Hematopoietic multipotent progenitor cell treated with erythropoietin and hydrocortisone succinate and interleukin-3 and kit ligand, for 17 days (in vitro differentiated cells): ENCODE results near the gene SNAPC2.
"Not testable (repeated sequence)": the region's sequence is repeated elsewhere in the genome, so short reads cannot be mapped to it uniquely, and the experiment has no call there.

Experiments used
- DNase-seq: peaks from one replicate; pipeline ENCODE4 v3.0.0-alpha.2; 2015; ENCODE audit warnings: low spot score

The SNAPC2 gene

GRCh38 chr19:7933411-7933810, 13.3 kb downstream of the SNAPC2 start:
- DNase-seq = no peak

- no peak for DNase-seq
Observed at GRCh38 chr19:7933828-7934725, 13.9 kb downstream of the SNAPC2 start.

GRCh38 chr19:7934766-7935165, 14.6 kb downstream of the SNAPC2 start:
- no peak for DNase-seq

- no peak for DNase-seq
Observed at GRCh38 chr19:7940841-7941240, 20.7 kb downstream of the SNAPC2 start.

GRCh38 chr19:7941895-7942596, 21.9 kb downstream of the SNAPC2 start:
- DNase-seq = no peak

GRCh38 chr19:7942981-7943443, 22.9 kb downstream of the SNAPC2 start:
- DNase-seq = no peak

GRCh38 chr19:7943444-7944176, 23.5 kb downstream of the SNAPC2 start, which contains the start of gene TIMM44:
TIMM44 (minus strand) TSS chr19:7943666; CDS start chr19:7943651, 15 bp downstream.
- DNase-seq = peak; percentile 99

- peak; percentile 93 for DNase-seq
Observed at GRCh38 chr19:7944177-7944761, 24.1 kb downstream of the SNAPC2 start.

GRCh38 chr19:7947939-7948338, 27.8 kb downstream of the SNAPC2 start:
- no peak for DNase-seq

GRCh38 chr19:7953060-7953459, 32.9 kb downstream of the SNAPC2 start:
- no peak for DNase-seq

- no peak for DNase-seq
Observed at GRCh38 chr19:7953576-7953975, 33.4 kb downstream of the SNAPC2 start.

- no peak for DNase-seq
Observed at GRCh38 chr19:7955696-7956095, 35.6 kb downstream of the SNAPC2 start.

- DNase-seq = no peak
Observed at GRCh38 chr19:7959211-7959610, 39.1 kb downstream of the SNAPC2 start.

GRCh38 chr19:7961082-7961481, 40.9 kb downstream of the SNAPC2 start:
- not testable (repeated sequence) for DNase-seq

- DNase-seq = no peak
Observed at GRCh38 chr19:7961920-7962626, 41.9 kb downstream of the SNAPC2 start.

- no peak for DNase-seq
Observed at GRCh38 chr19:7962644-7963268, 42.6 kb downstream of the SNAPC2 start.

GRCh38 chr19:7963566-7963965, 43.4 kb downstream of the SNAPC2 start:
- no peak for DNase-seq

GRCh38 chr19:7965259-7965841, 45.2 kb downstream of the SNAPC2 start:
- no peak for DNase-seq

GRCh38 chr19:7965921-7966665, 46.0 kb downstream of the SNAPC2 start:
- DNase-seq = no peak
